Activated T-cell treated with anti-CD3 and anti-CD28 coated beads for 48 hours (primary cell): ENCODE data around the gene CLDN5.

Experiments used
- DNase-seq: peaks from one replicate; pipeline ENCODE4 v3.0.0-alpha.2; 2020; ENCODE audit warnings: low read depth

The CLDN5 gene

DNA sequence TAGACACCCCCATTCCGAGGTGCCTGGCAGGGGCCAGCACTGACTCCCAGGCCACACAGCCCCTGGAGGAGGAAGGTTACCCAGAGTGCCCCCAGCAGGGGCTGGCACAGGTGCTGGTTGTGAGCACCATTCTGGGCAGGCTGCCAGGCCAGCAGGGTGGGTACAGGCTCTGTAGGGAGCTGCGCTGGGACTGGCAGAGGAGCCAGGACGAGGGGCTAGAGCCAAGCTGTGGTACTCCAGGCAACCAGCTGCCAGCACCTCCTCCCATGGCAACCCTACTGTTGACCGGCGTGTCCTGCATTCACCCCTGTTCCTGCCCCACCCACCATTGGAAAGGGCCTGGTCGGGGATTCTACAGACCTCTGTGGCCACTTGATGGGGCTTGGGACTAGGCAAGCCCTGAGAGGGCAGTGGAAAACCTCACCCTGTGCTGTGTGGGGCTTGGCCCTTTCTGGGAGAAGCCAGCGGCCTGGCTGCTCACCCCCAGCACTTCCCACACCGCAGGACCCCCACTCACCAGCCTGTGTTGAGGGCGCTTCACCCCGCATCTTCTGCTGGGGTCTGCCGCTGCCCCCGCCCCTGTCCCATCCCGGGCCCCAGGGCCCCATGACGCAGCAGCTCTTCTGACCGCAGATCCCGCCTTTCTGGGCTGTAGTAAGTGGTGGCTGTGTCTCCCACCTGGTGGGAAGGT is 1.9 kb downstream of the CLDN5 start:
- DNase-seq = no peak

DNA sequence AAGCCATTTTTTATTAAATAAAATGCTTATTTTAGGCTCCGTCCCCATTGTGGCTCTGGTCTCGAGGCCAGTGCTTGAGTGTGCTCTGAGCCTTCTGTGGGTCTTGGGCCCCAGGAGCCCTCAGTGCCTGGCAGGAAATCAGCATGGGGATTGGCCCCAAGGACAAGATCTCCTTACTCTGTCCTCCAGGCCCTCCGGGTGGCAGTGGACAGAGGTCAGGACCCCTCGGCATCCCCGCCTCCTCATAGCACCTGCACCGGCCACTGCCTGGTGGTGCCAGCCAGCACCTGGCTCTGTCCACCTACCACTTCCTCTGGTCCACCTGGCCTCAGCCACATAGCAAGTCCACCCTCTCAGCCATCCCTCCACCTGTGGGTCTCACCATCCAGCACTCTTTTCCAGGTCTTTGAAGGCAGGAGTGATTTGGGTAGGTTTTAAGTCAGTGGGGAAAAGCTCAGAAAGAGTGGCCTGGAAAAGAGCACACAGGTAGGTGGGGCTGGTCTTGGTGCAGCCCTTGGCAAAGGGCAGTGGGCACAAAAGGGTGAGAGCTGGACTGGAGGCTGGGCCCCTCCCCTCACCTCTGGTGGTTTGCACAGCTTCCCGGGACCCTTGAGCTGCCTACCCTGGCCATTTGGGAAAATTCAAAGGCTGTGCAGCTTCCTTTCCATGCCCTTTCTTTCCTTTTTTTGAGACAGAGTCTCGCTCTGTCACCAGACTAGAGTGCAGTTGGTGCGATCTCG is 3.5 kb downstream of the CLDN5 start:
- no peak for DNase-seq

DNA sequence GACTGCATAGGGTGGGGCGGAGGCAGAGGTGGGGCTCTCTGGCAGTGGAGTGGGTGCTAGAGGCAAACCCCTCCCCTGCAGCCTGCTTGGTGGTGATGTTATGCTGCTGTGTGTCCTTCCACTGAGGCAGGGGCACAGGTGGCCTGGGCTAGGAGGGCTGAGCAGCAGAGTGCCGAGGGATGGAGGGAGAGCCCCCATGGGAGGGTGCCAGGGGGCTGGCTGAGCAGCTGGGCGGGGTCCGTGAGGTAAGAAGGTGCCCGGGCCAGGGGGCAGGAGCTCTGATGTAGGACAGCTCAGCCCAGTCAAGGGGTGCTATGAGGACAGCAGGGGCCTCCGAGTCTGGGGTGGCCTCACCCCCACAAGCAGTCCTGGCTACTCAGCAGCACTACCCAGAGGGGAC is 4.2 kb downstream of the CLDN5 start:
- DNase-seq = no peak

GRCh38 chr22:19519041-19519926 is 4.9 kb downstream of the CLDN5 start:
- no peak for DNase-seq

DNA sequence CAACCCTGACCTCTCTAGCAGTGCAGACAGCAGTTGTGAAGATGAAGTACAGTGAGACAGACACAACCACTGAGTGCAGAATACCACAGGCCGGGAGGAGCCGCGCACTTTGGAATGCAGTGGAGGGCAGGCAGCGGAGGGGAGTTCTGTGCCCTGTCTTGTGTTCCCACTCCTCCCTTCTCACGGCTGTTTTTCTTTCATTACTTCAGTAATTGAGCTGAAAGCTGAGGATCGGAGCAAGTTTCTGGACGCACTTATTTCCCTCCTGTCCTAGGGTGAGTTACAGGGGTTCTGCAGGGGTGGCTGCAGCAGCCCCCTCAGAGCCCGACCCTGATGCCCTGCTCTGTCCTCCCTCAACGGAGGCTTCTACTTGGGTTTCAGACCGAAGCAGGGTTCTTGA is 5.6 kb downstream of the CLDN5 start:
- DNase-seq = no peak

GRCh38 chr22:19517919-19518611 is 6.1 kb downstream of the CLDN5 start:
- DNase-seq = no peak

DNA sequence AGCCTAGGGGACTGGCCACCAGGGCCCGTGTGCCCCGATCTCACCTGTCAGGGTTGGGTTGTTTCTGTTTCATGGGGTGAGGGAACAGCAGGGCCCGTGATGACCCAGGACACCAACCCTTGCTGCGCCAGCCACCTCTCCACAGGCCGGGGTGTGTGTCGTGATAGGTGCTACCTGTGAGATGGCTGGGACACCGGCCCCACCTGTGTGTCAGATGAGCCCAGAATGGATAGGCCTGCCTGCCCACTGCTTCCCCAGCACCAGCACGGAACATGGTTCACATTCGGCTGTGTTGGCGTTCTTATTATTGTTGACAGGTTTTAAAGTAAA is 7.1 kb downstream of the CLDN5 start:
- DNase-seq = no peak

GRCh38 chr22:19516378-19517170 is 7.6 kb downstream of the CLDN5 start:
- no peak for DNase-seq

DNA sequence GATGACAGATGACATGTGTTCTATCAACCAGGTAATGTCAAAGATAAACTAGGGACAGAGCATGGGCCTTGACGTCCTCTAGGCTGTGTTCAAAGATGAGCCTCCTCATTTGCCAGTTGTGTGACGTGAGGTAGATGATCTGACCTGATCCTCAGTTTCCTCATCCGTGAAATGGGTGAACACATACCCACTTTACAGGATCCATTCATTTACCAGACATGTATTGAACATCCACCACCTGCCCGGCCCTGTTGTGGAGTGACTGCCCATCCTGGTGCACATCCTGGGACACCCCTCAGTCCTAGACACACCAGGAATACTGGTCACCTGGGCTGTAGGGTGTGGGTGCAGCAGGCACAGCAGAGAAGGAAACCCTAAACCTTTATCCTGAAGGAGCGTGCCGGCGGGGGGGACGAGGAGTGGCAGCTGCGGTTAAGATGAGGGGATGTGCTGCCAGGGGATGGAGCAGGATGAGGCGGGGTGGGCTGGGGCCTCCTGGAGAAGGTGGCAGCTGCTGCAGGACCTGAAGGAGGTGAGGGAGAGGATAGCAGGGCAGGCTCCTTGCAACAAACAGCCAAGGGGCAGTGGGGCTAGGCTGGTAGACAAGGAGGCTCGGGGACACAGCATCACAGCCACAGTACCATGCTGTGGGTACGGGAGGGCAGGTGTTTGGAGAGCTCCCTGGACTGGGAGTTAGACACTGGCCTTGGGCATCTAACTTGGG is 8.4 kb downstream of the CLDN5 start:
- DNase-seq = no peak

DNA sequence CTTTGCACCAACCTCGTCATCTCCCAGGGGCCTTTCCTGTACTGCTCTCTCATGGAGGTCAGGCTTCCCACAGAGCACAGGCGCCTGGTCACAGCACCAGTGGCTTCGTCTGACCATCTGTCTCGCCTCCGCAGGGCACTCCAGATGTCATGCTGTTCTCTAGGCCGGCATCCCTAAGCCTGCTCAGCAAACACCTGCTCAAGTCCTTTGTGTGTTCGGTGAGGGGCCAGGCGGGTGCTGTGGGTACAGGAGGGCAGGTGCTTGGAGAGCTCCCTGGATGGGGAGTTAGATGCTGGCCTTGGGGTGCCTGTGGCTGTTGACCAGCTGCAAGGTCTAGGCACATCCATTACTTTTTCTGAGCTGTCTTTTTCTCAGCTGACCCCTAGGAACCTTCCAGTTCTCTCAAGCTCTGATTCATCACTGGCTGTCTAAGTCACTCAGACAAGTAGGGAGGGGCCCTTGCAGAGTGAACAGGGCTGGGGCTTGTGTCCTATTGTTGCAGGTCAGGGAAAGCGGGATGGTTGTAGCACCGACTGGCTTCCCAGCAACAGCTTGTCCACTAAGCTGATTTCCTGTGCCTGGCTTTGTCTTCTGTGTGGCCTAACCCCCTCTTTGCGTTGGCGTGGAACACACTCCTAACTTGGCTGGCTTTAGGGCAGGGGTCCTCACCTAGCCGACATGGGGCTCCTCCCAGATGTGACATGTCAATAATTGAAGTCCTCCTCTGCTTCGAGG is 9.2 kb downstream of the CLDN5 start:
- no peak for DNase-seq

- DNase-seq = no peak
Measured at GRCh38 chr22:19513823-19514222, 10.4 kb downstream of the CLDN5 start.

DNA sequence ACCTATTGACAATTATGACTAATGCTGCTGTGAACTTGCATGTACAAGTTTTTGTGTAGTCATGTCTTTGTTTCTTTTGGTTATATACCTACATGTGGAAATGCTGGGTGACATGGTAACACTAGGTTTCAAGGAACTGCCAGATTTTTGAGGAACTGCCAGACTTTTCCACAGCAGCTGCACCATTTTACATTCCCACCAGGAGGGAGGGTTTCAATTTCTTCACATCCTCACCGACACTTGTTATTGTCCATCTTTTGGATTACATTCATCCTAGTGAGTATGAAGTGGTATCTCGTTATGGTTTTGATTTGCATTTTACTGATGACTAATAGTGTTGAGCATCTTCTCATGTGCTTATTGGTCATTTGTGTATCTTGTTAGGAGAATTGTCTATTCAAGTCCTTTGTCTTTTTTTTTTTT is 13.3 kb downstream of the CLDN5 start:
- DNase-seq = no peak

DNA sequence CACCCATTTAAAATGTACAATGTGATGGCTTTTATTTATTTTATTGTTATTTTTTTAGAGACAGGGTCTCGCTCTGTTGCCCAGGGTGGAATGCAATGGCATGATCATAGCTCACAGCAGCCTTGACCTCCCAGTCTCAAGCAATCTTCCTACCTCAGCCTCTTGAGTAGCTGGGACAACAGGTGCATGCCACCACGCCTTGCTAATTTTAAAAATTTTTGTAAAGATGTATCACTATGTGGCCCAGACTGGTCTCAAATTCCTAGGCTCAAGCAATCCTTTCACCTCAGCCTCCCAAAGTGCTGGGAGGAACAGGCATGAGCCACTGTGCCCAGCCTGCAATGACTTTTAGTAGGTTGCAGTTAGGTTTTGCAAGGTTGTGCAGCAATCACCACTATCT is 14.3 kb downstream of the CLDN5 start:
- no peak for DNase-seq

DNA sequence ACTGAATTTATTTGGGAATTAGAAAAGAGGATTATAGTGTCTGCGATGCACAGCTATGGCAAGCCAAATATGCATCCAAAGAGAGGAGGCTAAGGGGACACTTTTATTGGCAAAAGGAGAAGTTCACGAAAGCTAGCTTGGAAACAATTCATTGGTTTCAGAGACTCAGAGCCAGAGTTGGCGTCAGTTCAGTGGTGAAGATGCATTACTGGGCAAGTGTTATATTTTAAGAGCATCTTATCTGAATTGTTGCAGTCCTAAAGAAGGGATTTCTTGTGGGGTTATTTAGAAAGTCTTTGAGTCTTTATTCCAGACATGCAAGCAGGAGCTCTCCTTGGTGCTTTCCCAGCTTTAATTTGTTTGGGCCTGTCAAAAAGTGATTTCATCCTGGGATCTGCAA is 15.0 kb downstream of the CLDN5 start:
- no peak for DNase-seq

DNA sequence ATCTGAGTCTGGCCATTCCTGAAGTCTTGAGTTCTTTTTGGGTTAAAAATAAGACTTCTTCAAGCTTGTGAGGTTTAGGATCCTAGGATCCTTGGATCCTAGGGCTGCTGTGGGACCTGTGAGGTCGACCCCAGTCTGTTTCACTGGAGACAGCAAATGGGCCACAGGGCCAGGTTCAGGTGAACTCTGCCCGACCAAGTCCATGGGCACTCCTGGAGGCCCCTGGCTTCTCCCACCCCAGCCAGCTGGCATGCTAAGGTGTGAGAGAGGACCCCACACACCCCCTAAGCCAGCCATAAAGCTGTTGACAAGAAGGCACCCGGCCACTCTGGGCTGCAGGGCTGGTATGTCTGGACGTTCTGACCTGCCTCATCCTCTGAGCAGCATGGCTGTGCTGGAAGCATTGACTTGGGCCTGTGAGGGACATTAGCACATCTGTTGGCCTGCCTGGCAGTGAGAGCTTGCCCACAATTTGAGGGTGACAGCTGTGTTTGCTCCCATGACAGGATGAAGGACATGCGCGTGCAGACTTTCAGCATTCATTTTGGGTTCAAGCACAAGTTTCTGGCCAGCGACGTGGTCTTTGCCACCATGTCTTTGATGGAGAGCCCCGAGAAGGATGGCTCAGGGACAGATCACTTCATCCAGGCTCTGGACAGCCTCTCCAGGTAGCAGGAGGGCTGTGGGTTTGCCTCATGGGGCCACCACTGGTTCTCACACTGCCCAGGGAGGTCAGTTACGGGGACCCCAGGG is 16.0 kb downstream of the CLDN5 start:
- no peak for DNase-seq

GRCh38 chr22:19507534-19507861 is 16.7 kb downstream of the CLDN5 start:
- no peak for DNase-seq

DNA sequence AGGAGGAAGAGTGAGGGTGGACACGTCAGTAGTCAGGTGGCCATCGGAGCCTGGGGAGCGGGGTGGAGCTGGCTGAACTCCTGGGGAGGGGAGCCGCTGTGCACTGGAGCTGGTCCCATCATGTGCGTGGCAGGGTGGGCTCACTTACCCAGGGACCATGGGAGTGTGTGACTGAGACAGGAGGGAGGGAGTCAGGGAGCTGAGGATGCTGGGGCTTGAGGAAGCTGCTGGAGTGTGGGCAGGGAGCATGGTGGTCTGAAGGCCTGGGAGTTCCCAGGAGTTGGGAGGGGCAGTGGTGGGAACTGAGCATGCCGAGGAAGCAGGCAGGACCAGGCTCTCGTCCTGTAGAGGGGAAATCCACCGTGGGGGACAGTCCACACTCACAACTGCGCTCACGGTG is 18.0 kb downstream of the CLDN5 start:
- no peak for DNase-seq

- no peak for DNase-seq
Measured at GRCh38 chr22:19505735-19506126, 18.5 kb downstream of the CLDN5 start.

DNA sequence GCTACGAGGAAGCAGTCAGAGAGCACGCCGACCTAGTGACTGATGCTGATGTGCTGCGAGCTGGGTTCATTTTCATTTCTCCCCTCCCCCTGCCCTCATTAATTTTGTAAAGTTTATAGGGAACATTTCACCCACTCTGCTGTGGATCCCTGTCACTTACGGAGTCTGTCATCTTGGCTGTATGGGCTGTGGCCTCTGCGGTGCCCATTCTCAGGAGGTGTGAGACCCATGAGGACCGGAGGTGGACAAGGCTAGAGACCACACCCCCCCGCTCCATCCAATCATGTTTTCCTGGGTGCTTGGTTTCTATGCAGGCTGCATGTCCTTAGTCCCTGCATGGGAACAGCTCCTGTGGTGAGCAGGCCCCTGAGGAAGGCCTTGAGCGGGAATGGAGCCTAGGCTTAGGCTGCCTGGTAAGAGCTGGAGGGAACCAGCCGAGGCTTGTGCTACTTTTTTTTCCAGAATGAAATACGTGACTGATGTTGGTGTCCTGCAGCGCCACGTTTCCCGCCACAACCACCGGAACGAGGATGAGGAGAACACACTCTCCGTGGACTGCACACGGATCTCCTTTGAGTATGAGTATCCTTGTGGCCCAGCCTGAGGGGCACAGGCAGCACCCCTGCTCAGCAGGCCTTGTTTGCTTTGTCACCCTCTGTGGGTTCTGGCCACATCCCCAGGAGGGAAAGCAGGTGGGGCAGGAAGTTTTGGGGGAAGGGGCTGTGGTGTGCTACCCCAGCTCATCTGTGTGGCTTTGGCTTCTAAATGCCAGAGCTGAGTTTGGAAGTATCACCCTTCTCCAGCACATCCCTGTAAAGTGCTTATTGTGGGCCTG is 19.1 kb downstream of the CLDN5 start:
- DNase-seq = no peak
